GM18909 (cell line): Measurements from ENCODE around the gene E4F1.
"Not testable (repeated sequence)": the region's sequence is repeated elsewhere in the genome, so short reads cannot be mapped to it uniquely, and the experiment has no call there.

ENCODE experiments used
- ATAC-seq: cut with Tn5 transposase; IDR thresholded peaks from one replicate; pipeline ENCODE4 v1.9.1; 2021; ENCODE audit warnings: mild to moderate bottlenecking; ENCODE audit not compliant: unreplicated experiment, poor library complexity

E4F1 gene

GRCh38 chr16:2242598-2242997 lies 19.2 kb downstream of the E4F1 start:
- no peak for ATAC-seq

GRCh38 chr16:2243031-2243528 lies 19.7 kb downstream of the E4F1 start:
- no peak for ATAC-seq

GRCh38 chr16:2243781-2244180 lies 20.4 kb downstream of the E4F1 start:
- ATAC-seq = no peak

- no peak for ATAC-seq
These were observed 20.9 kb downstream of the E4F1 start for GRCh38 chr16:2244301-2244700.

- ATAC-seq = no peak
These were observed 21.8 kb downstream of the E4F1 start for GRCh38 chr16:2244926-2245795.

GRCh38 chr16:2246301-2246885 lies 23.0 kb downstream of the E4F1 start:
- no peak for ATAC-seq

GRCh38 chr16:2250652-2251295 lies 27.4 kb downstream of the E4F1 start:
- ATAC-seq = no peak

- ATAC-seq = peak; percentile 90
These were observed 28.1 kb downstream of the E4F1 start, which contains the start of gene ECI1 for GRCh38 chr16:2251296-2252111. Gene ECI1, minus strand, starts transcription at chr16:2251587. Its CDS starts 21 bp downstream, at chr16:2251566.

GRCh38 chr16:2252806-2253148 lies 29.4 kb downstream of the E4F1 start:
- ATAC-seq = no peak

- ATAC-seq = no peak
These were observed 29.9 kb downstream of the E4F1 start for GRCh38 chr16:2253293-2253692.

GRCh38 chr16:2256531-2257140 lies 33.2 kb downstream of the E4F1 start:
- no peak for ATAC-seq

- ATAC-seq = no peak
These were observed 34.3 kb downstream of the E4F1 start for GRCh38 chr16:2257726-2258125.

GRCh38 chr16:2258530-2258929 lies 35.1 kb downstream of the E4F1 start:
- not testable (repeated sequence) for ATAC-seq

- no peak for ATAC-seq
These were observed 36.9 kb downstream of the E4F1 start for GRCh38 chr16:2260250-2260649.

GRCh38 chr16:2263026-2263425 lies 39.6 kb downstream of the E4F1 start:
- not testable (repeated sequence) for ATAC-seq

GRCh38 chr16:2266887-2267286 lies 43.5 kb downstream of the E4F1 start:
- ATAC-seq = not testable (repeated sequence)

- peak; percentile 70 for ATAC-seq
These were observed 44.1 kb downstream of the E4F1 start for GRCh38 chr16:2267505-2267912.

- peak; percentile 75 for ATAC-seq
These were observed 44.7 kb downstream of the E4F1 start, which contains the start of gene RNPS1 for GRCh38 chr16:2267913-2268666. Gene RNPS1, minus strand, starts transcription at chr16:2268126. Its CDS starts 3,483 bp downstream, at chr16:2264643.

- no peak for ATAC-seq
These were observed 46.7 kb downstream of the E4F1 start for GRCh38 chr16:2270070-2270462.
